Activated gamma-delta T cell treated with anti-CD3 and anti-CD28 coated beads, Interleukin-2, amount 50 U/mL, for 16 hours (primary cell): ENCODE data around the gene TM9SF3.
"Not testable (repeated sequence)": the region's sequence is repeated elsewhere in the genome, so short reads cannot be mapped to it uniquely, and the experiment has no call there.

ENCODE experiments used
- DNase-seq: peaks from one replicate; pipeline ENCODE4 v3.0.0-alpha.2; 2020; ENCODE audit warnings: low read depth

Gene TM9SF3

GRCh38 chr10:96598846-96599245 lies 12.0 kb upstream of the TM9SF3 start:
- DNase-seq, result no peak

GRCh38 chr10:96596422-96597407 lies 9.9 kb upstream of the TM9SF3 start:
- DNase-seq, result no peak

GRCh38 chr10:96595741-96596140 lies 8.9 kb upstream of the TM9SF3 start:
- DNase-seq, result no peak

GRCh38 chr10:96591946-96592345 lies 5.1 kb upstream of the TM9SF3 start:
- DNase-seq, result no peak

GRCh38 chr10:96588616-96589419 lies 2.0 kb upstream of the TM9SF3 start:
- DNase-seq, result no peak

GRCh38 chr10:96588060-96588554 lies 1.3 kb upstream of the TM9SF3 start:
- DNase-seq, result no peak

GRCh38 chr10:96587264-96588059 lies 650 bp upstream of the TM9SF3 start:
- no peak for DNase-seq

GRCh38 chr10:96585736-96586418 lies 935 bp downstream of the TM9SF3 start:
- no peak for DNase-seq

- DNase-seq, result no peak
These were observed 2.3 kb downstream of the TM9SF3 start for GRCh38 chr10:96584474-96584873.

- DNase-seq, result no peak
These were observed 2.8 kb downstream of the TM9SF3 start for GRCh38 chr10:96584035-96584434.

- DNase-seq, result no peak
These were observed 7.7 kb downstream of the TM9SF3 start for GRCh38 chr10:96579133-96579532.

GRCh38 chr10:96578633-96579032 lies 8.2 kb downstream of the TM9SF3 start:
- no peak for DNase-seq

- DNase-seq, result no peak
These were observed 8.8 kb downstream of the TM9SF3 start for GRCh38 chr10:96578022-96578421.

GRCh38 chr10:96577069-96577468 lies 9.7 kb downstream of the TM9SF3 start:
- DNase-seq, result no peak

GRCh38 chr10:96576277-96576980 lies 10.4 kb downstream of the TM9SF3 start:
- DNase-seq, result no peak

GRCh38 chr10:96574564-96574963 lies 12.2 kb downstream of the TM9SF3 start:
- DNase-seq, result not testable (repeated sequence)

GRCh38 chr10:96573036-96573435 lies 13.8 kb downstream of the TM9SF3 start:
- no peak for DNase-seq

GRCh38 chr10:96570983-96571964 lies 15.5 kb downstream of the TM9SF3 start:
- no peak for DNase-seq

GRCh38 chr10:96570511-96570910 lies 16.3 kb downstream of the TM9SF3 start:
- DNase-seq, result no peak
